Measurements from ENCODE around the gene GPSM1. TPM values are rescaled to one million over a fixed set of nuclear protein-coding genes. Genes with fewer than 3 reads are reported as not detected.

Gene GPSM1
- total RNA-seq, 1 experiment from 2014 or later, result 24.7 TPM

DNA sequence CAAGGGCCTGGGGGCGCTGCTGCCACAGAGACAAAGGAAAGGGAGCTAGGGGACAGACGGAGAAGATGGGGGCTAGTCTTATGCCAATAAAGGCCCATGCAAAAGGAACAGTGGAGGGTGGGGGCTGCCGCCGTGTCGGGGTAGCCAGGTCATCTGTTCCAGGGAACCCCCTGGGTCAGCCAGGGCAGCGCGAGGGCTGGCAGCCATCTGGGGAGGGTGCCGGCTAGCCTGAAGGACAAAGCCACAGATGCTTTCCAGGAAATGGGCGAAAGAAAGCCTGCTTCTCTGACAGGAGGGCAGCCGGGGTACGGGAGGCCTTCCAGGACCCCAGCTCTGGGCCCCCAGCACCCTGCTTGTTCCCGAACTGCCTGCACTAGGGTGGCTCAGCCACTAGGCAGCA lies 47.8 kb downstream of the GPSM1 start:
- Mint-ChIP-seq H3K9me3 (no peaks in the 10 kb centered on the region), H3K27me3 (ENCODE audit: low read depth) (no peaks in the 10 kb centered on the region), H3K36me3 (ENCODE audit: insufficient read depth in 1 of 3, low read depth in 3 of 3) (peaks cover 0 to 21% (median 6%) of the 10 kb centered on the region in 3 experiments; a peak in 4 of 7 replicates), H3K27ac (peak overlapping the region in 2 of 3 experiments; percentile 81 to 88; a peak in 2 of 7 replicates), H3K4me1 (peaks cover 0 to 5% of the 10 kb centered on the region in 2 experiments; a peak in 1 of 4 replicates), H3K4me3 (no peak overlapping the region)
- H2BK15ac ChIP-seq (ENCODE audit: low read depth, low read length), result no peak overlapping the region
- no peaks in the 10 kb centered on the region for H3K4me1 ChIP-seq (ENCODE audit: insufficient read depth, low read length)
- no peak for DNase-seq
- H2AK5ac ChIP-seq (ENCODE audit: insufficient read length, low read length), result no peak overlapping the region
- no CpG with 5 or more reads among the region's 12 CpGs for WGBS (ENCODE audit: extremely low coverage, insufficient read length, low lambda C conversion rate)
- no peak overlapping the region for H2BK20ac ChIP-seq (ENCODE audit: low read depth, low read length, poor library complexity, severe bottlenecking)
- no peak overlapping the region for H3K14ac ChIP-seq (ENCODE audit: insufficient read depth, low read length)
- no peak overlapping the region for H3T11ph ChIP-seq (ENCODE audit: low read length)
- H2BK120ac ChIP-seq (ENCODE audit: low read depth, low read length, poor library complexity, severe bottlenecking), result no peak overlapping the region
- no peak overlapping the region for H3K9ac ChIP-seq (ENCODE audit: extremely low read depth, insufficient read length, low read length)
- no peak overlapping the region for H3K4ac ChIP-seq (ENCODE audit: low read depth, low read length)
- H2BK5ac ChIP-seq (ENCODE audit: insufficient read length, low read length), result no peak overlapping the region
- H3K23me2 ChIP-seq (ENCODE audit: insufficient read length, low read depth, low read length, poor library complexity, severe bottlenecking), result no peaks in the 10 kb centered on the region
- H3K9me3 ChIP-seq (ENCODE audit: control insufficient read depth, low read depth, low read length), result no peaks in the 10 kb centered on the region
- no peak overlapping the region for H4K5ac ChIP-seq (ENCODE audit: insufficient read length, low read depth, low read length)
- no peaks in the 10 kb centered on the region for H4K20me1 ChIP-seq (ENCODE audit: control insufficient read depth, insufficient read depth, insufficient read length)
- H3K23ac ChIP-seq (ENCODE audit: insufficient read length, low read depth, low read length), result no peak overlapping the region
- H2BK12ac ChIP-seq (ENCODE audit: insufficient read length, low read depth, low read length), result no peak overlapping the region
- no peak overlapping the region for H3K27ac ChIP-seq (ENCODE audit: insufficient read length, low read depth, low read length)
- no peak overlapping the region for H4K8ac ChIP-seq (replicated peaks; ENCODE audit: insufficient read length, low read depth, low read length)
- no peak overlapping the region for H4K91ac ChIP-seq (ENCODE audit: insufficient read length, low read depth, low read length)
- H3K56ac ChIP-seq (ENCODE audit: insufficient read length, low read depth, low read length), result no peak overlapping the region
- H3K27me3 ChIP-seq (ENCODE audit: insufficient read depth, low read length), result no peaks in the 10 kb centered on the region
- TF ChIP-seq, protein P1, sequence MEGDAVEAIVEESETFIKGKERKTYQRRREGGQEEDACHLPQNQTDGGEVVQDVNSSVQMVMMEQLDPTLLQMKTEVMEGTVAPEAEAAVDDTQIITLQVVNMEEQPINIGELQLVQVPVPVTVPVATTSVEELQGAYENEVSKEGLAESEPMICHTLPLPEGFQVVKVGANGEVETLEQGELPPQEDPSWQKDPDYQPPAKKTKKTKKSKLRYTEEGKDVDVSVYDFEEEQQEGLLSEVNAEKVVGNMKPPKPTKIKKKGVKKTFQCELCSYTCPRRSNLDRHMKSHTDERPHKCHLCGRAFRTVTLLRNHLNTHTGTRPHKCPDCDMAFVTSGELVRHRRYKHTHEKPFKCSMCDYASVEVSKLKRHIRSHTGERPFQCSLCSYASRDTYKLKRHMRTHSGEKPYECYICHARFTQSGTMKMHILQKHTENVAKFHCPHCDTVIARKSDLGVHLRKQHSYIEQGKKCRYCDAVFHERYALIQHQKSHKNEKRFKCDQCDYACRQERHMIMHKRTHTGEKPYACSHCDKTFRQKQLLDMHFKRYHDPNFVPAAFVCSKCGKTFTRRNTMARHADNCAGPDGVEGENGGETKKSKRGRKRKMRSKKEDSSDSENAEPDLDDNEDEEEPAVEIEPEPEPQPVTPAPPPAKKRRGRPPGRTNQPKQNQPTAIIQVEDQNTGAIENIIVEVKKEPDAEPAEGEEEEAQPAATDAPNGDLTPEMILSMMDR (conservative IDR thresholded peaks at IDR 0.05), result no peak
- no peaks in the 10 kb centered on the region for H3K79me1 ChIP-seq (ENCODE audit: insufficient read depth, low read depth, low read length, poor library complexity, severe bottlenecking)
- H3K4me2 ChIP-seq (ENCODE audit: insufficient read depth, insufficient read length, low read length), result no peak overlapping the region
- H3K79me2 ChIP-seq (ENCODE audit: insufficient read depth, low read length), result no peaks in the 10 kb centered on the region
- H2AFZ ChIP-seq (ENCODE audit: low read length), result no peak overlapping the region
- no peak overlapping the region for H3K18ac ChIP-seq (ENCODE audit: insufficient read length, low read depth, low read length)
